Caco-2 (cell line): Measurements from ENCODE around the gene SEC61A2. TPM values are rescaled to one million over a fixed set of nuclear protein-coding genes. Genes with fewer than 3 reads are reported as not detected.
A peak's percentile ranks its signal among the peaks of the same experiment; 100 is the strongest.

Experiments used
- BruUV-seq: library from RNA; stranded (reverse); fragments of 400-500 nt; replicated peaks from 2 replicates; lab custom pipeline; 2021; lab: Mats Ljungman, UMichigan
- CTCF ChIA-PET: fragments of 300-600 bp; sonication (Branson Sonifier 250); formaldehyde crosslinking; loops from one replicate; lab custom pipeline; 2022; ENCODE audit warnings: antibody characterized with exemption; lab: Charles Lee
- POLR2A ChIA-PET: fragments of 300-600 bp; sonication (Branson Sonifier 250); formaldehyde crosslinking; loops from one replicate; lab custom pipeline; 2022; ENCODE audit warnings: antibody characterized with exemption; lab: Charles Lee
- DNase-seq, 2 experiments: peaks; one replicate each; pipeline versions ENCODE4 v3.0.0 to v3.0.0-alpha.2; 2020 to 2022
- H3K27me3 ChIP-seq: replicated peaks from 2 replicates; pipeline ENCODE4 v1.6.0; 2011; ENCODE audit warnings: low read length; ENCODE audit not compliant: control insufficient read depth, insufficient read depth
- H3K36me3 ChIP-seq: 2 replicates; pipeline ENCODE4 v1.5.1; 2011; ENCODE audit warnings: low read length; ENCODE audit not compliant: control insufficient read depth, insufficient read depth
- H3K4me1 ChIP-seq: fragments of 250-450 bp; sonication (Bioruptor Pico); 2 replicates; pipeline ENCODE4 v1.5.1; 2020; ENCODE audit warnings: mild to moderate bottlenecking
- H3K4me3 ChIP-seq: 2 replicates; pipeline ENCODE4 v1.5.1; 2011; ENCODE audit warnings: low read depth, mild to moderate bottlenecking, control low read depth, low read length
- H3K9me3 ChIP-seq: fragments of 250-450 bp; sonication (Bioruptor Pico); 2 replicates; pipeline ENCODE4 v1.5.1; 2020; ENCODE audit warnings: mild to moderate bottlenecking, moderate library complexity
- H3K27ac Mint-ChIP-seq: one replicate; pipeline ENCODE4 v1.8.0; 2022; ENCODE audit warnings: mixed read lengths; ENCODE audit not compliant: unreplicated experiment
- H3K27me3 Mint-ChIP-seq: one replicate; pipeline ENCODE4 v1.8.0; 2022; ENCODE audit warnings: mixed read lengths; ENCODE audit not compliant: insufficient read depth, unreplicated experiment
- H3K36me3 Mint-ChIP-seq: one replicate; pipeline ENCODE4 v1.8.0; 2022; ENCODE audit warnings: mild to moderate bottlenecking, mixed read lengths; ENCODE audit not compliant: insufficient read depth, unreplicated experiment
- H3K4me1 Mint-ChIP-seq: one replicate; pipeline ENCODE4 v1.8.0; 2022; ENCODE audit warnings: low read depth, mixed read lengths; ENCODE audit not compliant: unreplicated experiment
- H3K4me3 Mint-ChIP-seq: one replicate; pipeline ENCODE4 v1.8.0; 2022; ENCODE audit warnings: mild to moderate bottlenecking, moderate library complexity, mixed read lengths; ENCODE audit not compliant: unreplicated experiment
- H3K9me3 Mint-ChIP-seq: one replicate; pipeline ENCODE4 v1.8.0; 2022; ENCODE audit warnings: mixed read lengths; ENCODE audit not compliant: unreplicated experiment
- intact Hi-C: fragments of 100-400 bp; cut with micrococcal nuclease; formaldehyde crosslinking; loops from one replicate; pipeline ENCODE4 v1.10.0; 2022; ENCODE audit not compliant: unreplicated experiment
- total RNA-seq: library from RNA; stranded (reverse); gene quantifications from 2 replicates; pipeline ENCODE4 v1.2.3, GENCODE V29; 2022
- TF ChIP-seq, protein P1 (sequence below), 2 experiments: fragments of 200-600 bp in 1 of 2; IDR thresholded peaks; 1 replicate in 1 of 2; 2 replicates in 1 of 2; pipeline versions ENCODE4 v1.5.1 to v1.8.0; 2011 to 2022; ENCODE audit warnings: antibody characterized with exemption in 1 of 2, control low read depth in 1 of 2, inconsistent platforms in 1 of 2, low read depth in 1 of 2, low read length in 1 of 2, mild to moderate bottlenecking in 1 of 2, moderate library complexity in 1 of 2; ENCODE audit not compliant: insufficient read depth in 1 of 2, severe bottlenecking in 1 of 2, unreplicated experiment in 1 of 2

The SEC61A2 gene
- total RNA-seq, 1 experiment from 2014 or later = 34.1 TPM

- no peaks in the 10 kb centered on the region for H3K9me3 Mint-ChIP-seq
- H3K27me3 Mint-ChIP-seq = no peaks in the 10 kb centered on the region
- no TSS peak for BruUV-seq
- TF ChIP-seq, protein P1, sequence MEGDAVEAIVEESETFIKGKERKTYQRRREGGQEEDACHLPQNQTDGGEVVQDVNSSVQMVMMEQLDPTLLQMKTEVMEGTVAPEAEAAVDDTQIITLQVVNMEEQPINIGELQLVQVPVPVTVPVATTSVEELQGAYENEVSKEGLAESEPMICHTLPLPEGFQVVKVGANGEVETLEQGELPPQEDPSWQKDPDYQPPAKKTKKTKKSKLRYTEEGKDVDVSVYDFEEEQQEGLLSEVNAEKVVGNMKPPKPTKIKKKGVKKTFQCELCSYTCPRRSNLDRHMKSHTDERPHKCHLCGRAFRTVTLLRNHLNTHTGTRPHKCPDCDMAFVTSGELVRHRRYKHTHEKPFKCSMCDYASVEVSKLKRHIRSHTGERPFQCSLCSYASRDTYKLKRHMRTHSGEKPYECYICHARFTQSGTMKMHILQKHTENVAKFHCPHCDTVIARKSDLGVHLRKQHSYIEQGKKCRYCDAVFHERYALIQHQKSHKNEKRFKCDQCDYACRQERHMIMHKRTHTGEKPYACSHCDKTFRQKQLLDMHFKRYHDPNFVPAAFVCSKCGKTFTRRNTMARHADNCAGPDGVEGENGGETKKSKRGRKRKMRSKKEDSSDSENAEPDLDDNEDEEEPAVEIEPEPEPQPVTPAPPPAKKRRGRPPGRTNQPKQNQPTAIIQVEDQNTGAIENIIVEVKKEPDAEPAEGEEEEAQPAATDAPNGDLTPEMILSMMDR (IDR thresholded peaks at IDR 0.05; ENCODE audit: insufficient read depth in 1 of 2, low read depth in 1 of 2, low read length in 1 of 2, severe bottlenecking in 1 of 2, unreplicated experiment in 1 of 2) = no peak
- DNase-seq = no peak
- H3K4me1 ChIP-seq = peaks cover under 1% of the 10 kb centered on the region; the same call in 1 of the 2 replicates
- intact Hi-C loops = no loop called here
- peaks cover 42% of the 10 kb centered on the region for H3K36me3 Mint-ChIP-seq
- ChIA-PET CTCF (no interaction called here), POLR2A (no interaction called here)
- peaks cover 11% of the 10 kb centered on the region for H3K4me1 Mint-ChIP-seq
- no peaks in the 10 kb centered on the region; the same call in 1 of the 2 replicates for H3K36me3 ChIP-seq
- no peak overlapping the region for H3K4me3 Mint-ChIP-seq
- no peak overlapping the region for H3K27ac Mint-ChIP-seq
- H3K9me3 ChIP-seq = no peaks in the 10 kb centered on the region
- no peak overlapping the region for H3K4me3 ChIP-seq
- H3K27me3 ChIP-seq = no peaks in the 10 kb centered on the region
These were observed 20.7 kb downstream of the SEC61A2 start for GRCh38 chr10:12150163-12150562.

DNA sequence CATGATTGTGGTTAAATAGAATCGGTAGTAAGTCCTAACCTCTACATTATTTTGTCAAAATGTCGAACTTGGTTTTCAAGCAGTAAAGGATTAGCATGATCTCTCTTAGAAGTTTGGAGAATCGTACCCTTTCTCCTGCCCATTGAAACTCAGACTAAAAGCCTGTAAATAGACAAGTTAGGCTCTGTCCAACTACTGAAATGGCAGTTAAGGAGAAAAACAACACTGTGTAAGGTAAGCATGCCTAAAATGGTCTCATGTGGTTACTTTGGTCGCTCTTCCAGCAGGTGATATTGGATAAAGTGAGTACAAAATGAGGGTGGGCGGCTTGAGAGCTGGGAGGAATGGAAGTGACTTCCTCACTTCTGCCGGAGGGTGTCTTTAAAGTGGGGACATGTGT, 25.0 kb downstream of the SEC61A2 start:
- ChIA-PET POLR2A (no interaction called here), CTCF (no interaction called here)
- peaks cover 33% of the 10 kb centered on the region for H3K36me3 Mint-ChIP-seq
- TF ChIP-seq, protein P1 (IDR thresholded peaks at IDR 0.05; ENCODE audit: insufficient read depth in 1 of 2, low read depth in 1 of 2, low read length in 1 of 2, severe bottlenecking in 1 of 2, unreplicated experiment in 1 of 2) = no peak
- peaks cover 27% of the 10 kb centered on the region for H3K4me1 Mint-ChIP-seq
- H3K27ac Mint-ChIP-seq = no peak overlapping the region
- no peaks in the 10 kb centered on the region for H3K27me3 ChIP-seq
- no peaks in the 10 kb centered on the region for H3K9me3 ChIP-seq
- BruUV-seq = no TSS peak
- DNase-seq = no peak
- H3K4me3 Mint-ChIP-seq = no peak overlapping the region
- H3K4me3 ChIP-seq = no peak overlapping the region
- intact Hi-C loops = no loop called here
- no peaks in the 10 kb centered on the region; the same call in 1 of the 2 replicates for H3K36me3 ChIP-seq
- H3K27me3 Mint-ChIP-seq = no peaks in the 10 kb centered on the region
- H3K4me1 ChIP-seq = peaks cover 27% of the 10 kb centered on the region
- H3K9me3 Mint-ChIP-seq = no peaks in the 10 kb centered on the region

DNA sequence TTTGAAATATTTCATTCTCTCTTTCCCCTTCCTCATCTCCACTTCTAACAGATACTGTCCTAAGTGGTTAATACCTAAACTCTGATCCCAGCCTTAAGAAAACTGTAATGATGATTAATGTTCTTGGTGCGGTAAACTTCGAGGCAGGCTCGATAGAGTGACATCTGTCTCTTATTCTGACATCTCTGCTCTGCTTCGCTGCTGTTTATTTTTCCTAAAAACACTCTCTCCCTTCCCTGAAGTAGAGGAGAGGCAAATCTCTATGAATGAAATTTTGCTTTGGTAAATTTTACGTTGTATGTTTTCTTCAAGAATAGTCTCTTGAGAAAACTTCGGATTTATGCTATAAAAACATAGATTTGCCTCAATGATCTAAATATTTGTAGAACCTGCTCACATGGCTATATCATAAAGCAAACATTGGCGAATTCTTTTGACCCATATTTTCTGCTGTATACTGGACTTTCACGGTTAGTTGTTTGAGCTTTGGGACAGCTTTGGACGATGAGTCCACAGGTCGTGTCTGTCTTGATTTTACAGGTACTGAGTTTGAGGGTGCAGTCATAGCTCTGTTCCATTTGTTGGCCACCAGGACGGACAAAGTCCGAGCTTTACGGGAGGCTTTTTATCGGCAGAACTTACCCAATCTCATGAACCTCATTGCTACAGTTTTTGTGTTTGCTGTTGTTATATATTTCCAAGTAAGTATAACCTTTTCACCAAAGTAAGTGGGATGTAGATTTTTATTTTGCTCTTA, 27.1 kb downstream of the SEC61A2 start:
- BruUV-seq = no TSS peak
- no peaks in the 10 kb centered on the region for H3K9me3 ChIP-seq
- H3K4me3 ChIP-seq = peak overlapping the region; percentile 11; the same call in 1 of the 2 replicates
- DNase-seq = peak; percentile 69 to 81
- peak overlapping the region; percentile 11 for H3K27ac Mint-ChIP-seq
- intact Hi-C loops = loop anchor here (1.0 kb wide), 1 partner anchor 26 kb away; no protein-coding TSS in a partner anchor
- CTCF ChIA-PET = interaction anchor here (0.7 to 1.1 kb wide), 2 partner anchors 23 to 26 kb away, joined by 3 to 8 read pairs; no protein-coding TSS in a partner anchor
- peak overlapping the region; percentile 49 for H3K4me3 Mint-ChIP-seq
- TF ChIP-seq, protein P1 (IDR thresholded peaks at IDR 0.05; ENCODE audit: insufficient read depth in 1 of 2, low read depth in 1 of 2, low read length in 1 of 2, severe bottlenecking in 1 of 2, unreplicated experiment in 1 of 2) = peak in 1 of 2 experiments; percentile 28
- H3K27me3 ChIP-seq = no peaks in the 10 kb centered on the region
- no peaks in the 10 kb centered on the region for H3K9me3 Mint-ChIP-seq
- no peaks in the 10 kb centered on the region for H3K36me3 ChIP-seq
- peaks cover 27% of the 10 kb centered on the region for H3K4me1 Mint-ChIP-seq
- POLR2A ChIA-PET = interaction anchor here (1.0 to 1.1 kb wide), 2 partner anchors 39 to 113 kb away, joined by 4 to 6 read pairs; partner anchors contain the start of gene NUDT5
- H3K27me3 Mint-ChIP-seq = no peaks in the 10 kb centered on the region
- H3K36me3 Mint-ChIP-seq = peaks cover 33% of the 10 kb centered on the region
- H3K4me1 ChIP-seq = peaks cover 27% of the 10 kb centered on the region
